Placental epithelial cell (primary cell): Measurements from ENCODE around the gene UQCC2. TPM values are rescaled to one million over a fixed set of nuclear protein-coding genes. Genes with fewer than 3 reads are reported as not detected.

Experiments
- small RNA-seq: library from RNA; depleted of rRNA; stranded (forward); fragments of <200 nt; gene quantifications from one replicate; pipeline ENCODE3, GENCODE V24; 2012
- total RNA-seq: library from RNA; depleted of rRNA; stranded (reverse); fragments of >200 nt; gene quantifications from 2 replicates; pipeline ENCODE4 v1.2.3, GENCODE V29; 2012

Gene UQCC2
- 7.9 and 17.0 TPM in 2 replicates for total RNA-seq

GRCh38 chr6:33711140-33712129, at the start of gene UQCC2:
Gene UQCC2, minus strand, starts transcription at chr6:33711700. Its CDS starts 14 bp downstream, at chr6:33711686.

GRCh38 chr6:33746651-33747100, 35.2 kb upstream of the UQCC2 start, which contains the start of gene IP6K3:
Gene IP6K3, minus strand, starts transcription at chr6:33746905. Its CDS starts 11,429 bp downstream, at chr6:33735476.

Small RNA genes within 50 kb of the gene (small RNA-seq; reads per million reads assigned to genes)
- not detected for gene MIR3934

Other genes with a start within 250 kb of the UQCC2 start
- gene BAK1, start 131.4 kb downstream of the UQCC2 start, total RNA-seq, result 11.4 and 33.7 TPM in 2 replicates
- 32.6 and 64.2 TPM in 2 replicates for gene ITPR3, start 90.4 kb downstream of the UQCC2 start, total RNA-seq
- 2.4 and 6.3 TPM in 2 replicates for gene IP6K3, start 35.2 kb upstream of the UQCC2 start, total RNA-seq
- gene LEMD2, start 77.4 kb upstream of the UQCC2 start, total RNA-seq, result 42.4 and 53.8 TPM in 2 replicates
- not detected in 2 replicates for gene MLN, start 92.3 kb upstream of the UQCC2 start, total RNA-seq